Measurements from ENCODE around the gene TMEM161B.
"Not testable (repeated sequence)": the region's sequence is repeated elsewhere in the genome, so short reads cannot be mapped to it uniquely, and the experiment has no call there.

TMEM161B gene

GRCh38 chr5:88177486-88177885 lies 91.2 kb downstream of the TMEM161B start:
- DNase-seq, result not testable (repeated sequence)

- DNase-seq, result no peak
These were observed 95.5 kb downstream of the TMEM161B start for GRCh38 chr5:88172847-88173758.

GRCh38 chr5:88159591-88159990 lies 109.1 kb downstream of the TMEM161B start:
- DNase-seq, result no peak

- DNase-seq, result no peak
These were observed 110.6 kb downstream of the TMEM161B start for GRCh38 chr5:88158056-88158455.

- no peak for DNase-seq
These were observed 113.8 kb downstream of the TMEM161B start for GRCh38 chr5:88154891-88155290.

- DNase-seq, result no peak
These were observed 117.9 kb downstream of the TMEM161B start for GRCh38 chr5:88150747-88151146.

- no peak for DNase-seq
These were observed 122.8 kb downstream of the TMEM161B start for GRCh38 chr5:88145611-88146467.

- no peak for DNase-seq
These were observed 123.4 kb downstream of the TMEM161B start for GRCh38 chr5:88145221-88145610.
